Stimulated activated CD8-positive, alpha-beta memory T cell treated with anti-CD3 and anti-CD28 coated beads, Interleukin-4, amount 100 ng/mL, for 4 hours (primary cell): ENCODE measurements around the gene S100A16.

Source experiments
- DNase-seq, 2 donors: peaks; one replicate each; pipeline ENCODE4 v3.0.0-alpha.2; 2020; ENCODE audit warnings: low read depth in 2 of 2, low spot score in 1 of 2

Gene S100A16

DNA sequence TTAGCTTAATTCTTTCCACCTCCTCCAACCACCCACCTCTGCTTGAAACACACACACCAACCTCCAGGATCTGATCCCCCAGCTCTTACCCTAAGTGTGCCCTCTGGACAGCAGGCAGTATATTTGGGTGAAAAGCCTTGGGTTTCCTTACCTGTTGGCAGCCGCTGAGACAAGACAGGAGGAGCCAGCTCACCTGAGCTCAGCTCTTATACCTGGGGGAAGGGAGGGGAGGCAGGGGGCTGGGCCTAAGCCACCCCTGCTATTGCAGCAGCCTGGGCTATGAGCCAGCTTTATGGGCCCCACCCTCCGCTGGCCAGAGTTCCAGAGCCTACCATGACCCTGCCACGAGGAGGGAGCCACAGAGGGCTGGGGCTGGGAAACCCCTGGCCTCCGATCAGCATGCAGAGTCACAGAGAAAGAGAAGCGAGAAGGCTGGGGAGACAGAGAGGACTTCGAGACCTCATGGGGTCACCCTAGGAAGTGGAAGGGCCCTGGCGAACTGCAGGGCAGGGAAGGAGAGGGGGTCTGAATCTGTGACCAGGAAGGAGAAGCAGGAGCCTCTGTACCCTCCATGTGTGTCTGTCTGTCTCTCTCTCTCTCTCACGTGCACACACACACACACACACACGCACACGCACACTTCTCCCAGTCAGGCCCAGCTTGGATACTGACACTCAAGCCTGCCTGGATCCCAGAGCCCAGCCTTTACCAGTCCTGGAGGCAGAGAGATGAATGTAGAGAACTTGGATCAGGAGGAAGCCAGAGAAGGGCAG, 3.4 kb upstream of the S100A16 start, which contains the start of gene S100A14:
Gene S100A14 (minus strand): TSS at position 182 of the 773 bp plus-strand sequence. CDS start 467 bp downstream, outside the sequence.
- DNase-seq, result no peak

DNA sequence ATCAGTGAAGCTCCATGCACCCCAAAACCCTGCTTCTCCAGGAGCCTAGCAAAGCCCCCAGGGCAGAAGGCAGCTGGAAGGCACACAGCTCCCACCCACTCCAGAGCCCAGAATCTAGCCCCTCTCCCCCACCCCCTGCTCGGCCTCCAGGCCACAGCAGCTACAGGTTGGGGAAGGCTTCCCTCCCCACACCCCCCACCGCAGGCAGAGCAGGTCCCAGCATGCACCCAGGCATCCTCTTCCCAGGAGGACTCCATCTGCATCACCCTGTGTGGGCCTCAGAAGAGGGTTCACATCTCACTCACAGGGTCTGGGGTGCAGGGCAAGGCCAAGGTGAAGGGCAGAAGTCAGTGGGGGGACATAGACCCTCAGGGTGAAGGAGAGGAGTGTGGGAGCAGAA, 2.5 kb upstream of the S100A16 start:
- DNase-seq, result no peak

DNA sequence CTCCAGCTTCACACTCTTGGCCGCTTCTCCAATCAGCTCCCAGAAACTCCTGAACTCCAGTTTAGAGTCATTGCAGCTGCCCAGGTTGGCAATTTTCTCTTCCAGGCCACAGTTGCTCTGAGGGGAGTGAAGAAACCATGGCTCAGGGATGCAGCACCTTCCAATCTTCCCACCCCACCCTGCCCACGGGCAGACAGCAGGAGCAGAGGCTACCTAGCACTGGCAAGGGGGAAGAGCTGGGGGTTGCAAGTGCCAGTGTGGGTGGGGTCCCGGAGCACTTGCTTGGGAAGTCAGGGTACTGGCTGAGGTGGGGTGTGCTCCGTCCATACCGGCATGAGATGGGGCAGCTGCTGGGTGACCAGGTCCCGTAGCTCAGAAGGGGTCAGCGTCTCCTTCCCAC, 2.0 kb upstream of the S100A16 start:
- DNase-seq, result no peak

DNA sequence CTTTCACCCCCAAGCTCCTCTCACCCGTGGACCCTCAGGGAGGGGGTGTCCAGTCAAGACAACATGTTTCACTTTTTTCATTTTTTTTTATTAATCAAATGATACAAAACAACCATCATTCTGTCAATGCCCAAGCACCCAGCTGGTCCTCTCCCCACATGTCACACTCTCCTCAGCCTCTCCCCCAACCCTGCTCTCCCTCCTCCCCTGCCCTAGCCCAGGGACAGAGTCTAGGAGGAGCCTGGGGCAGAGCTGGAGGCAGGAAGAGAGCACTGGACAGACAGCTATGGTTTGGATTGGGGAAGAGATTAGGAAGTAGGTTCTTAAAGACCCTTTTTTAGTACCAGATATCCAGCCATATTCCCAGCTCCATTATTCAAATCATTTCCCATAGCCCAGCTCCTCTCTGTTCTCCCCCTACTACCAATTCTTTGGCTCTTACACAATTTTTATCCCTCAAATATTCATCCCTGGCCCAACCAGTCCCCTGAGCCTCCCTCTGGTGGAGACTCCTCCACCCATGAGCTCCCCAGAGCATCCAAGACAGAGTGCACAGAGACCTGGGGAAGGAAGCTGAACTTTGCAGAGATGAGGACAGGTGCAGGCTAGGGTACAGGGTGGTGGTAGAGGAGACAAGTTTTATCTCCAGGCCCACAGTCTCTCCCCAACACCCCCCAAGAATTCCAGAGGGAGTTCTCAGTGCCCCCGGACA, 1.4 kb upstream of the S100A16 start:
- no peak for DNase-seq

DNA sequence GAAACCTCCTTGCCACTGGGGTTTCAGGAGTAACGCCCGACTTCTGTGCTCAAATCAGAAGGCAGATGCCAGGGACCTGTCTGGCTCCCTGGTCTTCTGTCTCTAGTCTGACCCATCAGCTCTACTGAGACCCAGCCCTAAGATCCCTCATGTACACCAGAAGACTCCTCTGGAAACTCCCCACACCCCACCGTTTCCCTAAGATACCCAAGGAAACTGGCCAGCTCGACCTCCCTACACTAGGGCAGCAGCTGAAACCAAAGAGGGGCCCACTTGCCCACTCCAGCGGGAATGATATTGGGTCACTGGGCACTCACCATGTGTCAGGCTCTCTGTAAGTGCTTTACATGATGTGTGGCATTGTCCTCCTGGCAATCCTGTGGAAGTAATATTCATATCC, 469 bp upstream of the S100A16 start:
- no peak for DNase-seq

DNA sequence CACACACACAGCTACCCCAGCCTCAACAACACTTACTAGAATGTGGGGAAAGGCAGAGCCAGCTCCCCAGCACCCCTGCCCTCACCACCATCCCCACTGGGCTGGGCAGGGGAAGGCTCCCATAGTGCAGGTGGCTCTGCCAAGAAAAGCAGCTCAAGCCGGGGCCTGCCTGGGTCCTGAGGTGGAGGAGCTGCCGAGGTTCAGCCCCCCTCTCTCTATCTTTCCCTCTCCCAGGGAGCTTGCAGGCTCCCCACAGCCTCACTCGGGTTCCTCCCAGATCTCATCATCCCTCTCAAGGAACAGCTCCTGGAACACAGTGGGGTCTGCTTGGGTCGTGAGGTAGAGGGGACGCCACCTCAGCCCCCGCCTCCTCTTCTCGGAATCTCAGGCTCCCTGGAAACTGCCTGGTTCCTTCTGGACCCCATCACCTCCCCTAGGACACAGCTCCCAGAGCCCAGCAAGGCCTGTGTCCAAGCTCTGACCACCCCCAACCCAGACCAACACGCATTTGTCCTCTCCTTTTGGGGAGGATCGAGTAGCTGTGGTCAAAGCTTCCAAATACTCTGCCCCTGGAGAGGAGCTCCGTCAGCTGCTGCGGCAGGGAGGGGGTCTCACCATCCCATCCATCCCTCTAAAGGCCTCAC, 704 bp downstream of the S100A16 start:
- no peak for DNase-seq

DNA sequence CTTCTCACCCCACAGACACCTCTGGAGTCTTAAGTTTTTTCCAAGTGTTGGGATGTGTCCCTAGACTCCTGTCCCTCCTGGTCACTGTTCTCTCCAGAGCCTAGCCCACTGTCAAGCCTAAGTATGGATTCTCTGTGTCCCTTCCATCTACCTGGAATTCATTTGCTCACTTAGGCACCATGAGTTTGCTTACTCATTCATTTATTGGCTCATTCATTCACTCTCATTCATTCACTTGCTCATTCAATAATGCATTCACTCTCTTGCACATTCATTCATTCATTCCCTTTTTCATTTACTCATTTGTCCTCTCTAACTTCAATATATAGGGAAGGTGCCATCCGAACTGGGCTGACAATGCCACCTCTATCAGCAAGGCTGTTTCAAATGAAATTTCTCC, 1.6 kb downstream of the S100A16 start:
- no peak for DNase-seq

DNA sequence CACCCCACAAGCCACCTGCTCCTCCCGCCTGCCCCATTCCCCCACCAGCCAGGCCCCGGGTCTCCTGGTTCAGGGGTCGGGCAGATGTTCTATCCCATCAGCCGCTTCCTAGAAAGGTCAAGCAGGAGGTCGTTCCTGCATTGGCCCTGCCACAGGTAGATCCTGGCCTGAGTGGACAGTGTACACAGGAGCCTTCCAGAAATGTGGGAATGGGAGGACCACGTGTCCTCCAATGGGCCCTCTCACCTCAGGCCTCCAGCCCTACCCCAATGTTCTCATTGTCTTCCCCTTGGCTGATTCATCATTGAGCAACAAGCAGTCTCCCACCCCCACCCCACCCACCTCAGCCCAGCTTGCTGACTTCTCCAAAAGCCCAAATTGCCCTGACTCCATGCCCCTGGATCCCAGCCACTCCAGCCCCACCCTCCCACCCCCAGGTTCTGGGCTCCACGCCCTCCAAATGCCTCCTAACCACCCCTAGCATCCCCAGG, 2.1 kb downstream of the S100A16 start:
- no peak for DNase-seq

DNA sequence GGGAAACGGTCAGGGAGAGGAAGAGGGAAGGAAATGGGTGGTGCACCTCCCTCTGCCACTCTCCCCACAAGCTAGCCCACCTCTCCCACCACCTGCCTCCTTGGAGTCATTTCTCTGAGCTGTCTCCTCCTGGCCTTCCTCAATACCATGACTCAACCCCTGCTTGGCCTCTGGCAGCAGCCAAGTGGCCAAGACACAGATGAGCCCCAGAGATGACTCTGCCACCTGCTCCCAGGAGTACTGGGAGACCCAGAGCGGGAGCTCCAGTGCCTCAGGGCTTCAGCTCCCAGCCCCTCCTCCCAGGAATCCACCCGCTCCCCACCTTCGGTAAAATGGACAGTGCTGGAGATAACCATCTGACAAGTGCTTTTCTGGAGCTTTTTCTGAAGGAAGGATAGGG, 2.6 kb downstream of the S100A16 start:
- no peak for DNase-seq

DNA sequence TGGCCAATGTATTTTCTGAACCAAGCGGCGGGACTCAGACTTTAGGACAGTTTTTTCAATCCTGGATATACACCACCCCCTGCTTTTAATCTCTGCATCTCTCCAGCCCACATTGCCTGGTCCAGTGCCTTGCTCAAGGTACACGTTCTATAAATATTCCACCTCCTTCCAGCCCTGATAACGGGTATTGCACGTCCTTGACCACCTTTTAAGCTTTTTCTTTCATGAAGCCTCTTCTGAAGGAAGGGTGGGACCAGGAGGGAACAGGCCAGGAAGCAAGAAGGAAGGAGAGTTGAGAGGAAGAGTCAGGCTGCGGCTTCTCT, 3.4 kb downstream of the S100A16 start:
- no peak for DNase-seq

DNA sequence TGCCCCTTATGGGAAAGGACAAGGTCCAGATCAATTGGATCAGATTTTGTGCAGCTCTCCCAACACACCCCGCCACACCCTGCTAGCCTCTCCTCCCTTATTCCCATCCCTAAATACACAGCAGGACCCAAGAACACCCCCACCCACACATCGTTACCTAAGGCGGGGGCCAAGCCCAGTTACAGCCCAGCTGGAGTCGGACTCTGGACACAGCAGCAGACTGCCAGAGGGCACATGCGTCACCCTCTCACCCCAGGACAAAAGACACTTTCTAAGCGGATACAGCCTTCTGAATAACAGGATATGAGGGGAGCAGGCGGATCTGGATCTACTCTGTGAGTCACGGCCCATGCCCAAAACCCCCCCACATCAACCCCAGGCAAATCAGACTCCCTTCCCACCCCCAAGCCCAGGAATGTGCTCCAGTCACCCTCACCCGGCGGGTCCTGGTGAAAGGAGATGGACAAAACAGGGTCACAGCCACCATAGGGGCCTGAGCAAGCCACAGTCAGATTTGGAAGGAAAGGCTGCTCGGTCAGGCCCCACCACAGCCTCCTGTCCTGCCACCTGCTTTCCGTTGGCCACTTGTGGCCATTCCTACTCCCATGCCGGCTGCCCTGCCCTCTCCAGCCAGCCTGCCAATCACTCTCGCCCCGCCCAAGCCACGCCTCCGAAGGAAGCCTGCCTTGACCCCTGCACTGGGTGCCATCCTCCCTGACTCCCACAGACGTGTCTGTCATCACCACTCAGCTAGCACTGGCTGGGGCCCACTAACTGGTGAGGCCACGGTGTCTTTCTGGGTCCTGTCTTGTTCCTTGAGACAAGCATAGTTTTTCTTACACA, 4.0 kb downstream of the S100A16 start:
- no peak for DNase-seq

DNA sequence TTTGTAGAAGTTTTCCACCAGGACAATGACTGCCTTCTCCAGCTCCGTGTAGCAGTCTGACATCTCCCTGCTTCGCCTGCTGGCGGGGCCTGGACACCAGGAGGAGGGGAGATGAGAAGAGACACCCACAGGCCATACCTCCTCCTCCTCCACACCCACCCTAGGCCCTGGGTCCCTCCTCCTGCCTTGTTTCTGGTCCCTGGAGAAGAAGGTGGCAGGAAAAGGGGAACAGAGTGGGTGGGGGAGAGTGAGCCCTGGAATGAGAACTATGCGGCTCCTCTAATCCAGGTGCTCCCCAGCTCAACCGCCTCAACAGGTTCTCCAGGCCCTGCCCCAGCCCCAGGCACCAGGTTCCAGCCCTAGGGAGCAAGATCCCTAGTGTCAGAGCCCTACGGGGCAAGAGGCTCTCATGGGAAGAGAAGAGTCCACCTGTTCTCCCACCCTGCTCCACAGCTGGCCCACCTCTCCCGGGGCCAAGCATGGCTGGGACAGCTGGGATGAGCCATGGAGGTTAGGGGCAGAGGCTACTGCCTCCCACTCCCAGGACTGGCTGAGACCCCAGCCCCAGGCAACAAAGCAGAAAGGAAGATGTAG, 4.8 kb downstream of the S100A16 start:
- DNase-seq, result no peak

DNA sequence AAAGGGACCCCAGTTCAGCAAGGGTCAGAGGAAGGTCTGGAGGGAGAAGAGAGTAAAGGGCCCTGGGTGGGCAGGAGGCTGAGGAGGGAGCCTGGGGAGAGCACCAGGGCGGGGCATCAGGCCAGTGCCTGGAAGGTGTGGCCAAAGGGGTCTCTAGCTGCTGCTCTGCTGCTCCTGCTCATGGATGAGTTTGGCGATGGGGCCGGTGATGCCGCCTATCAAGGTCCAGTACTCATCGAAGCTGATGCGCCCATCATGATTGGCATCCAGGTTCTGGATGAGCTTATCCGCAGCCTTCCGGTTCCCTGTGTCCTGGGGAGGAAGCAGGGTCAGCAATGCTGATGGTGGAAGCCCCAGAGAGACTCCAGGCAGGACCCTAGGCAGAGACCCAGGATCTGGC, 5.6 kb downstream of the S100A16 start:
- DNase-seq, result no peak

DNA sequence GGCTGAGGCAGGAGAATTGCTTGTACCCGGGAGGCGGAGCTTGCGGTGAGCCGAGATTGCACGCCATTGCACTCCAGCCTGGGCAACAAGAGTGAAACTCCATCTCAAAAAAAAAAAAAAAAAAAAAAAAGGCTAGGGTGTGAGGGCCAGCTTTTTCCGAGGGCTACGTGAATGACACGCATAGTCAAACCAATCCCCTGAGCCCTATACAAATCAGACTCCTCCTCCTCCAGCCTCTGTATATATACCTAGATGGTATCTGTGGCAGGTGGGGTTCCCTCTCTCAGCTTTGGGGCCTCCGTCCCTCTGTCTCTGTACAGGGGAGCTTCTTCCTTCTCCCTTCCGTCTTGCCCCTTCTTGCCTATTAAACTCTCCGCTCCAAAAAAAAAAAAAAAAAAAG, 6.7 kb downstream of the S100A16 start:
- no peak for DNase-seq

DNA sequence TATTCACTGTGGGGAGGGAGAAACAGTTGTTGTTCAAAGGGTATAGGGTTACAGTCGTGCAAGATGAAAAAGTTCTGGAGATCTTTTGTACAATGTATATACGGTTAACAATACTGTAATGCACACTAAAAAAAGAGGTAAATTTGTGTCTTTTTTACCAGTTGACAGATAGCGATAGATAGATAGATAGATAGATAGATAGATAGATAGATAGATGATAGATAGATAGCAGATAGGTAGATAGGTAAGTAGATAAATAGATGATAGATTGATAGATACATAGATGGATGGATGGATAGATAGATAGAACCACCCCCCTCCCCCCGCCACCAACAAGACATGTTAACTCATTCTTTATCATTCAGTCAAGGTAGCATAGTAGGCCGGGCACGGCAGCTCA, 10.2 kb downstream of the S100A16 start:
- DNase-seq, result no peak

DNA sequence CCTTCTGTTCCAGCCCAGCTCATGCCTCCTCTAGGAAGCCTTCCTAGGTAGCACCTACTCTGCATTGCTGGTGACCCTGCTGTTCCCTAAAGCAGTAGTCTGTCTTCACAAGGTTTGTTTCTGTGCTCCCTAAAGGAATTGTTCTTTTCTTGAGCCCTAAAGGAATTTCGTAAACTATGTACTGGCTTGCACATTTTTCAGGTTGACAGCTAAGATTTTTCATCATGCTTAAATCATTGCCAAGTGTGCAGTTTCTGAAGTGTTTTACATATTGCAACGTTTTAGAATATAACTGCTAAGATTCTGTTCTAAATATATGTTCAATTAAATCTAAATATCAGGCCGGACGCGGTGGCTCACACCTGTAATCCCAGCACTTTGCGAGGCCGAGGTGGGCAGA, 13.1 kb downstream of the S100A16 start:
- no peak for DNase-seq

DNA sequence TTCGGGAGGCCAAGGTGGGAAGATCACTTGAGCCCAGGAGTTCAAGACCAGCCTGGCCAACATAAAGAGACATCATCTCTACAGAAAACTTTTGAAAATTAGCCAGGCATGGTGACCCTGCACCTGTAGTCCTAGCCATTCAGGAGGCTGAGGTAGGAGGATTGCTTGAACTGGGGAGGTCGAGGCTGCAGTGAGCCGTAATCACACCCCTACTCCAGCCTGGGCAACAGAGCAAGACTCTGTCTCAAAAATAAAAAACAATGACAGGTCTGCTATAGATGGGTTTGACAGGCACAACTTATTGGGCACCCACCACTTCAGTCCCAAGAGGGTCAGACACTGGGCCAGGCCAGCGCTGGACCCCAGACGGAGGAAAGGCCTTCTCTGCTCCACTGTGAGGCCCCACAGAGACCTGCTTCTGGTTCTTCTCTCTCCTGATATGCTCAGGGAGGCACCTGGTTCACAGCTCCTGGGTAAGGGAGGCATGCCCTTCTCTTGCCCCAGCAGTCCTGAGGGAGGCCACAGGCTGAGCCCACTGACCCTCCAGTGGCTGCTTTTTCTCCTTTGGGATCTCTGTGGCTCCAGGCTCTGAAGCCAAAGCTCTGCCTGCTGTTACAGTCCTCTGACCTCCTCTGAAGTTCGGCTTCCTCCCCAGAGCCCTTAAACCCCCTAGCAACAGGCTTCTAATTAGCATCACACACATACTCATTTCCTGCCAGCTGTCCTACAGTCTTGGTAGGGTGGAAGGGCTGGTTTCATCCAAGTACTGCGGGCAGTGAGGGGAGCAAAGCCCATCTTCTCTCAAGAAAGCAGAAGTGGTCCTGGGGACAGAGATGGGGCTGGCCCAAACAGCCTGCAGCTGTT, 14.4 kb downstream of the S100A16 start:
- no peak for DNase-seq

DNA sequence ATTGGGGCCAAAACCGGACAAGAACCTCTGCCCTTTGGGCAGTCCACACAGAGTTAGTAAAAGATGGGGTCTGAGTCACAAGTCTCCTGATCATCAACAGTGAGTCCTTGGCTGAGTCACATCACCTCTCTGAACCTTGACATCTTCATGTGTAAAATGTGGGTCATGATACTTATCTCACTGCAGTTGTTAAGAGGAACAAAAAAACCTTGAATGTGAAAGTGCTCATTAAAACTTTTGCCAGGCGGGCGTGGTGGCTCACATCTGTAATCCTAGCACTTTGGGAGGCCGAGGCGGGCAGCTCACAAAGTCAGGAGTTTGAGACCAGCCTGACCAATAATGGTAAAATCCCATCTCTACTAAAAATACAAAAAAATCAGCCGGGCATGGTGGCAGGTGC, 15.7 kb downstream of the S100A16 start:
- DNase-seq, result no peak

DNA sequence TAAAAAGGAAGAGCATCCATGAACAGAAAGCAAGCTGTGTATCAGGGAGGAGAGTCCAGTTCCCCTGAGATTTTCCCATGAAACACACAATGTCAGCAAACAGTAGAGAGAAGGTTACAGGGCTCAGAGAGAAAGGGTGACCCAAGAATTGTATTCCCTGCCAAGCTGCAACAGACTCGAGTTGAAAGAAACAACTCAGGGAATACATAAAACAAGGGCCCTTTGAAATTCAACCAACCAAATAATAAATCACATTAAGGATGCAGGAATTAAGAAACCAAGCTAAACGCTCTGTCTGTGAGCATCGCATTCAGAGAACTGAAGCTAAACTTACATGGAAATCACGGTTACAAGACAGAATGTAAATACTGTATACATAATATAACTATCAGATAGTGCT, 20.2 kb downstream of the S100A16 start:
- no peak for DNase-seq

DNA sequence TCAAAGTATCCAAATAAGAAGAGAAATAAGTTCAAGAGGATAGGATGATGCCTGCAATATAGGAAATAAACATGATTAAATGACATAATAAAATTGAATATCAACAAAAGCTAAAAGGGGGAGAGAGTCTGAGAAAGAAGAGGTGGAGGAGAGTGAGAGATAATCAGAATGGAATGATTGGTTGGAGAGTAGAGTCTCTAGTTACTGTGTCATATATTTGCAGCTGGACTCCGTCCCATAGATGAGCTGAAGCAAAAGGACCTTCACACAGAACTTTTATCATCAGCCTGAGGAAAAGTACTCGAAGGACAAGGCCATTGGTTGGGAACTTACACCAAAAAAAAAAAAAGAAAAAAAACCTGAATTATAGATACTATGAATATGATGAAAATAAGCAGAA, 24.5 kb downstream of the S100A16 start:
- no peak for DNase-seq
